K562 (cell line): ENCODE measurements around the gene CIAO3. TPM values are rescaled to one million over a fixed set of nuclear protein-coding genes. Genes with fewer than 3 reads are reported as not detected.
A peak's percentile ranks its signal among the peaks of the same experiment; 100 is the strongest.

Experiments
- CHD1 ChIP-seq: fragments of 200-600 bp; sonication (generic); IDR thresholded peaks from one replicate; pipeline ENCODE4 v1.6.1; 2012; ENCODE audit warnings: mild to moderate bottlenecking, moderate library complexity, low read length, inconsistent platforms
- E4F1 ChIP-seq: fragments of 250-450 bp; sonication (Bioruptor Pico); IDR thresholded peaks from 2 replicates; pipeline ENCODE4 v1.5.0; 2021; ENCODE audit warnings: mild to moderate bottlenecking, borderline replicate concordance
- EGR1 ChIP-seq: fragments of 450-650 bp; conservative IDR thresholded peaks from 2 replicates; pipeline ENCODE4 v1.6.1; 2017; ENCODE audit warnings: mild to moderate bottlenecking
- ELF1 ChIP-seq: fragments of 200-800 bp; sonication (Bioruptor generic); IDR thresholded peaks from 2 replicates; pipeline ENCODE4 v1.6.1; 2016; ENCODE audit warnings: missing genetic modification characterization, missing compliant biosample characterization
- GABPB2 ChIP-seq: fragments of 250-450 bp; sonication (Bioruptor Pico); conservative IDR thresholded peaks from 2 replicates; pipeline ENCODE4 v1.5.1; 2021; ENCODE audit warnings: mild to moderate bottlenecking
- GTF2F1 ChIP-seq: IDR thresholded peaks from 2 replicates; pipeline ENCODE4 v1.6.1; 2011; ENCODE audit warnings: low read depth, low read length, improper control_type of control experiment
- HDAC1 ChIP-seq, 2 experiments: fragments of 450-650 bp; IDR thresholded peaks; 2 replicates each; pipeline ENCODE4 v1.6.1; 2016 to 2017; ENCODE audit warnings: inconsistent platforms in 1 of 2, mild to moderate bottlenecking in 1 of 2, moderate library complexity in 1 of 2
- KLF13 ChIP-seq: fragments of 450-650 bp; IDR thresholded peaks from 2 replicates; pipeline ENCODE4 v1.6.1; 2016; ENCODE audit warnings: missing genetic modification characterization, low read depth, mild to moderate bottlenecking, missing compliant biosample characterization, moderate library complexity, borderline replicate concordance
- PCBP1 ChIP-seq: fragments of 200-400 bp; formaldehyde crosslinking; IDR thresholded peaks from 2 replicates; pipeline ENCODE4 v1.6.1; 2018; ENCODE audit warnings: mild to moderate bottlenecking, low read depth, low read length; ENCODE audit not compliant: poor library complexity, severe bottlenecking
- SIN3A ChIP-seq, 2 experiments: fragments of 150-350 bp in 1 of 2; IDR thresholded peaks; 2 replicates each; pipeline ENCODE4 v1.6.1; 2011 to 2016; ENCODE audit warnings: borderline replicate concordance in 2 of 2, low read depth in 2 of 2, low read length in 2 of 2, mild to moderate bottlenecking in 2 of 2, moderate library complexity in 2 of 2; ENCODE audit not compliant: control insufficient read depth in 1 of 2
- THAP7 ChIP-seq: fragments of 250-450 bp; sonication (Bioruptor Pico); IDR thresholded peaks from 2 replicates; pipeline ENCODE4 v1.5.0; 2021
- U2AF1 ChIP-seq: fragments of 200-400 bp; formaldehyde crosslinking; optimal IDR thresholded peaks from 2 replicates; pipeline ENCODE3; 2017; ENCODE audit warnings: mild to moderate bottlenecking, low read depth, low read length, moderate library complexity
- UBTF ChIP-seq, 2 experiments: IDR thresholded peaks; 2 replicates each; pipeline ENCODE4 v1.6.1; 2012; ENCODE audit warnings: improper control_type of control experiment in 2 of 2, low read depth in 2 of 2, low read length in 2 of 2, borderline replicate concordance in 1 of 2
- ZBTB33 ChIP-seq: sonication (generic); formaldehyde crosslinking; IDR thresholded peaks from 2 replicates; pipeline ENCODE4 v1.8.1; 2023; ENCODE audit warnings: mild to moderate bottlenecking, missing genetic modification reagents
- ZBTB34 ChIP-seq: fragments of 250-450 bp; sonication (Bioruptor Pico); IDR thresholded peaks from 2 replicates; pipeline ENCODE4 v1.8.0; 2021; ENCODE audit warnings: mild to moderate bottlenecking, moderate library complexity
- ZFP30 ChIP-seq: fragments of 250-450 bp; sonication (Bioruptor Pico); IDR thresholded peaks from 2 replicates; pipeline ENCODE4 v1.8.0; 2022; ENCODE audit warnings: moderate library complexity, mild to moderate bottlenecking, inconsistent platforms, borderline replicate concordance
- ZNF830 ChIP-seq: fragments of 250-450 bp; sonication (Bioruptor Pico); IDR thresholded peaks from 2 replicates; pipeline ENCODE4 v1.5.0; 2021; ENCODE audit warnings: mild to moderate bottlenecking
- polyA plus RNA-seq, 8 experiments: library from polyadenylated mRNA; depleted of rRNA in 4 of 8; stranded (reverse) in 5 of 8; unstranded in 3 of 8; fragments of >200 nt; fragmentation: Nextera tagmentation in 2 of 8; fragmentation: Illumina TruSeq in 1 of 8; extraction: Ambion mirVana in 2 of 8; extraction: Trizol in 1 of 8; gene quantifications; 2 replicates each; pipeline versions ENCODE4 v1.2.1 to v1.2.3, GENCODE V29; 2011 to 2014; ENCODE audit warnings: inconsistent platforms in 1 of 8, missing spikeins in 1 of 8
- total RNA-seq, 7 experiments: library from RNA; depleted of rRNA in 6 of 7; stranded (reverse); fragments of >200 nt in 6 of 7; fragmentation: Illumina TruSeq in 2 of 7; extraction: Trizol in 2 of 7; gene quantifications; 2 replicates each; pipeline versions ENCODE4 v1.2.1 to v1.2.3, GENCODE V29; 2011 to 2021; ENCODE audit warnings: low replicate concordance in 1 of 7

The CIAO3 gene
- total and polyA plus RNA-seq, 9 of the 15 experiments (the other 6 are each of a cell fraction or from before 2014, with no cell fraction given): 2.2 to 35.6 (median 18.7) TPM

- TF ChIP-seq E4F1 (CRISPR knock-in tag): no peak
- TF ChIP-seq GTF2F1: no peak
- peak in 1 of 2 experiments; percentile 61; a peak in 1 of 4 replicates for TF ChIP-seq HDAC1 (IDR thresholded peaks at IDR 0.05)
- TF ChIP-seq UBTF (IDR thresholded peaks at IDR 0.05; ENCODE audit: borderline replicate concordance in 1 of 2, low read depth in 2 of 2, low read length in 2 of 2): 0 out of 4 replicates have a peak, but pooled peaks of 1 of the 2 experiments have one; percentile 71
- TF ChIP-seq ZBTB33: 0 out of 2 replicates have a peak, but pooled peaks have one; percentile 25
- peak; percentile 77 for TF ChIP-seq U2AF1
- TF ChIP-seq GABPB2 (CRISPR knock-in tag): no peak
- no peak for TF ChIP-seq ELF1 (tag)
- 0 out of 4 replicates have a peak, but pooled peaks of 1 of the 2 experiments have one; percentile 12 for TF ChIP-seq SIN3A (IDR thresholded peaks at IDR 0.05; ENCODE audit: borderline replicate concordance in 2 of 2, control insufficient read depth in 1 of 2, low read depth in 2 of 2, low read length in 2 of 2)
- TF ChIP-seq ZFP30 (CRISPR knock-in tag): no peak
- TF ChIP-seq CHD1: no peak
- TF ChIP-seq ZBTB34: no peak
- TF ChIP-seq KLF13 (tag): peak; percentile 42; the same call in 1 of the 2 replicates
- no peak for TF ChIP-seq THAP7 (CRISPR knock-in tag)
- TF ChIP-seq PCBP1: peak; percentile 82
- TF ChIP-seq ZNF830: no peak
- peak; percentile 44 for TF ChIP-seq EGR1
Measured at GRCh38 chr16:721765-722540, 18.8 kb downstream of the CIAO3 start (continued).
